HuH-7 (cell line): ENCODE measurements around the gene SLC22A5.

Experiments
- DNase-seq: peaks from one replicate; pipeline ENCODE4 v3.0.0; 2011; ENCODE audit warnings: low spot score

Gene SLC22A5

GRCh38 chr5:132365213-132365612, 4.3 kb upstream of the SLC22A5 start:
- DNase-seq: no peak

- DNase-seq: no peak
These were observed 1.3 kb upstream of the SLC22A5 start for GRCh38 chr5:132368186-132368585.

GRCh38 chr5:132369007-132369473, 470 bp upstream of the SLC22A5 start:
- no peak for DNase-seq

GRCh38 chr5:132370181-132370970, 866 bp downstream of the SLC22A5 start:
- DNase-seq: no peak

- DNase-seq: no peak
These were observed 1.6 kb downstream of the SLC22A5 start for GRCh38 chr5:132370971-132371602.

GRCh38 chr5:132371603-132371994, 2.1 kb downstream of the SLC22A5 start:
- DNase-seq: no peak

GRCh38 chr5:132372127-132372526, 2.6 kb downstream of the SLC22A5 start:
- no peak for DNase-seq

- DNase-seq: no peak
These were observed 3.0 kb downstream of the SLC22A5 start for GRCh38 chr5:132372542-132372941.

GRCh38 chr5:132375957-132376356, 6.4 kb downstream of the SLC22A5 start:
- no peak for DNase-seq

GRCh38 chr5:132376694-132377641, 7.5 kb downstream of the SLC22A5 start:
- no peak for DNase-seq

GRCh38 chr5:132377738-132378137, 8.2 kb downstream of the SLC22A5 start:
- no peak for DNase-seq

GRCh38 chr5:132378580-132378979, 9.1 kb downstream of the SLC22A5 start:
- no peak for DNase-seq

- no peak for DNase-seq
These were observed 10.5 kb downstream of the SLC22A5 start for GRCh38 chr5:132380047-132380446.

- no peak for DNase-seq
These were observed 11.2 kb downstream of the SLC22A5 start for GRCh38 chr5:132380741-132381140.

- DNase-seq: no peak
These were observed 12.1 kb downstream of the SLC22A5 start for GRCh38 chr5:132381614-132382013.

GRCh38 chr5:132383261-132383660, 13.8 kb downstream of the SLC22A5 start:
- no peak for DNase-seq

GRCh38 chr5:132383984-132384383, 14.5 kb downstream of the SLC22A5 start:
- DNase-seq: no peak

- no peak for DNase-seq
These were observed 15.1 kb downstream of the SLC22A5 start for GRCh38 chr5:132384506-132385050.

GRCh38 chr5:132385326-132386105, 16.0 kb downstream of the SLC22A5 start:
- peak; percentile 55 for DNase-seq

- DNase-seq: peak; percentile 63
These were observed 17.3 kb downstream of the SLC22A5 start for GRCh38 chr5:132386644-132387286.

GRCh38 chr5:132387640-132388117, 18.2 kb downstream of the SLC22A5 start:
- DNase-seq: no peak
